K562 treated with DMSO at 1 percent for 48 hours (cell line): ENCODE data around the gene OR51E1. TPM values are rescaled to one million over a fixed set of nuclear protein-coding genes. Genes with fewer than 3 reads are reported as not detected.

Experiments
- total RNA-seq: library from RNA; unstranded; fragments of 300-600 nt; gene quantifications from 2 replicates; pipeline ENCODE4 v1.2.3, GENCODE V29; 2022; ENCODE audit warnings: low replicate concordance; ENCODE audit errors: extremely low read depth

The OR51E1 gene, protein sequence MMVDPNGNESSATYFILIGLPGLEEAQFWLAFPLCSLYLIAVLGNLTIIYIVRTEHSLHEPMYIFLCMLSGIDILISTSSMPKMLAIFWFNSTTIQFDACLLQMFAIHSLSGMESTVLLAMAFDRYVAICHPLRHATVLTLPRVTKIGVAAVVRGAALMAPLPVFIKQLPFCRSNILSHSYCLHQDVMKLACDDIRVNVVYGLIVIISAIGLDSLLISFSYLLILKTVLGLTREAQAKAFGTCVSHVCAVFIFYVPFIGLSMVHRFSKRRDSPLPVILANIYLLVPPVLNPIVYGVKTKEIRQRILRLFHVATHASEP
- not detected in 2 replicates for total RNA-seq

DNA sequence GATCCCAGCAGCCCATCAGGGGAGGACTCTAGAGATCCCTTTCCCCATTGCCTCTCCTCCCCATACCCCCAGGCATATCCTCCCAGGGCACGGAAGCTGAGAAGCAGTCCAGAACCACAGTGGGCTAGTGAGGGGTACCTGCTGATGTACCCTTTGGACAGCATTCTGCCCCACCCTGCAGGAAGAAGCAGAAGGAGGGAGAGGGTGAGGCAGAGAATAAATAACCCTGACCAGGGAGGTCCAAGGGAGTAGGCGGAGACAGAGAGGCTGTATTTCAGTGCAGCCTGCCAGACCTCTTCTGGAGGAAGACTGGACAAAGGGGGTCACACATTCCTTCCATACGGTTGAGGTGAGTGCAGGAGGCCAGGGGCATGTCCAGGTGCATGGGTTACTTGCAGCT, at the start of gene OR51E1:
TSS of gene OR51E1 (plus strand) at position 301 of the 400 bp plus-strand sequence. CDS start 8,545 bp downstream, outside the sequence.

DNA sequence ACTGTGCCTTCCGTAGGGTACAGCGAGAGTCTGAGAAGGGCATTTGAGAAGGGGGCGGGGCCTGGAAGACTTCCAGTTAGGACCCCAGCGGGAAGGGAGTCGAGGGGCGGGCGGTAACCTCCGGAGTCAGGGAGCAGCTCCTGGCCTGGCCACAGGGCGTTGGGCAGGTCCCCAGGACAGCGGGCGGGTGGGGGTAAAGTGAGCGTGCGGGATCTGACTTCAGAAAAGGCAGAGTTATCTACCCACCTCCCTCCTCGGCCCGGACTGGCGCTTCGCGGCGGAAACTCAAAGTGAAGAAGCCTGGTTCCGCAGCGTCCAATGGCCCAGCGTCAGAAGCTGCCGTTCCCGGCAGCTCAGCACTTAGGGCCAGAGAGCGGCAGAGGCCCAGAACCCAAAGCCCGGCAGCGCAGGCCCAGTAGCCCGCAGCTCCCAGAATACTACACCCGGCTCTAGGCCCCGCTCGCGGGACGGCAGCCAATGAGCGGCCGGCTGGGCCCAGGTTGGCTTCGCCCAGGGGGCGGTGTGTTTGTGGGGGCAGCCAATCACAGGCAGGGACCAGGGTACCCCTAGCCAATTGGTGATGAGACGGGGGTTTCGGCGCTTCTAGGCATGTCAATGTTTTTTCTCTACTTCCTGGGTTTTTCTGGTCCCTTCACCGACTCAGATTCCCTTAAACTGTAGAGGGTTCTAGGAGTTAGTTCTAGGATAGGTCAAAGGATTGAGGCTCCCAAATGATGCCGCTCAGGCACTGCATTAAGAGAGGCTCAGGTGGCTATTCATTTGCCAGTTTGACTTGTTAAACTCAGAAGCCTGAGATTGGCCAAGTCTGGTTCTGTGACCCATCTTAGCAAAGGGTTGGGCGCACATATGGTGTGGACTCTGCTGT, 35.8 kb upstream of the OR51E1 start, which contains the start of gene TRIM68:
TSS of gene TRIM68 (minus strand) at position 451 of the 886 bp plus-strand sequence. CDS start 2,727 bp downstream, outside the sequence.

DNA sequence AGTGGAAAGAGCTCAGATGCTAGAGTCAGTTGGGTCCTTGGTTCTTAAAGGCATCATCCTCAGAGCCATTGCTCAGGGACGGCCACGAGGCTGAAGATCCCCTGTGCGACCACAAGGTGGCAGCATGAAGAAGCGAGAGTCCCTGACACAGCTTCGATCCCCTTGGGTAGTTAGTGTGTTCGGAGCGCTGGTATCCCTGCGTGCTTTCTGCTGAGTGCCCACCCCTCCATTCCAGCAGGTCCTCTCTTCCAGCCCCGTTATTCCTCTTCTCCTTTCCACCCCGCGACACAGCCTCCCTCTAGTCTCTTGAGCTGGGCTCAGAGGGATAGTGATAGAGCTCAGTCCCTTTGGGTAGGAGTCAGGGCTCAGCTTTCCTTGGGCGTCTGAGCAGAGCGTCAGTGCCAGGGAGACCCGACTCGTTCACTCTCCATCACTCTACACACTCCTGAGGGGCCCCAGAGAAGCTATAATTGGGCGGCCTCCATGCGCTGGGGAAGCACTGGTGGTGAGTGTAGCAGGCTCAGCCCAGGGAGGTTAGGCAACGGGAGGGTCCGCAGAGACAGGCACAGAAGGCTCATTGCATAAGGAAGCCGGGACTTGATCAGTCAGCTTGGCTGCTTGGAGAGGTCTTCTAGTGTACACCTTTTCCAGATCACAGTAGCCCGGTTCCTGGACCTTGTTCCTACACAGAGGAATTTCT, 6.7 kb upstream of the OR51E1 start, which contains the start of gene OR51D1:
TSS of gene OR51D1 (plus strand) at position 516 of the 700 bp plus-strand sequence. CDS start 2,314 bp downstream, outside the sequence.

DNA sequence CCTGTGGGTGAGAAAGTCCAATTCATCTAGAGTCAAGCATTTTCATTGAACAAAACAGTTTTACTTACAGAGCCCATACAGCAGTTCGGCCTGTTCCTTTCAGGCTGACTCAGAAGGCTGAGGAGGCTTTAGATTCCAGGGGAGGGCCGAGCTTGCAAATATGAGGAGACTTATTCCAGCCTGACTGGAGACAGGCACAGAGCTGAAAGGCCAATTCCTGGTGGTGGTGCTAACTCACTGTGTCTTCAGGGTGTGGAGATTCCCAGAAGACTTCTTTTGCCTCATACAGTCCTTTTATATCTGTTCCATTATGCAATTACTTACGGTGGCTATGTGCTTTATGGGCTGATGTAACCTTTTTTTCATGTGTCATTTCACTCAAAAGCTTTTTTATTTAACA, 53.8 kb downstream of the OR51E1 start, which contains the start of gene OR51E2:
TSS of gene OR51E2 (minus strand) at position 269 of the 400 bp plus-strand sequence. CDS start 15,142 bp downstream, outside the sequence.

DNA sequence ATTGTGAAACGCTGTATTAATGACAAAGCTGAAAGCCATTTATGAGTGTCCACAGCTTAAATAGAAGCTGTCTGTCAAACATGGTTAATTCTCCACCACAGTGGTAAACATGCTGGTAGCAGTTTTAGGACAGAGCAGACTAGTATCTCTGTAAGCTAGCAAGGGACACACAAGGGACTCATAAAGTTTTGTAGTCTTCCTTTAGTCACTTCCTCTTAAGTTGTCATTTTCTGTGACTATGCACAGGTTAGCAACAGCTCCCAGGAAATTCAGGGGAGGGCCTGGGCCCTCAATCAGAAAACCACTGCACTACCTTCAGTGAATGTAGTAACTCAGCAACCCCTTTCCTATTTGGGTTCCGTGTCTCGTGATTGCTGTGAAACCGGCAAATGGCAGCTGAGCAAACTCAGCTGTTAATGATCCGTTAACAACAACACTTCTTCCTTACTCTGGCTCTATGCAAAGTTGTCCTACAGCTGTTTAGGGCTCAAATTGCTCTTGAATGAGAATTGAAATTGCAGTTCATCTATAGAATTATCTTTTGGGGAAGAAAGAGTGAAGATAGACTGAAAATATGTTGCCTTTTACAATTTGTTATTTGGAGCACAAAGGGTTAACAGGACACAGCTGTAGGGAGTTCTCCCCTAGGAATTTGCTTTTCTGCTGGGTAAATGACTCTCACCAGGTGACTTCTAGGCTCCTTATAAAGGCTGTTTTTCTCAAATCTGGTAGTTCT, 60.4 kb downstream of the OR51E1 start, which contains the start of gene MMP26:
TSS of gene MMP26 (plus strand) at position 731 of the 736 bp plus-strand sequence.

Other genes starting within 250 kb of the OR51E1 start
- gene OR52K2, start 194.7 kb upstream of the OR51E1 start, total RNA-seq: not detected in 2 replicates
- gene OR52K1, start 161.3 kb upstream of the OR51E1 start, total RNA-seq: not detected in 2 replicates
- gene OR52M1, start 98.8 kb upstream of the OR51E1 start, total RNA-seq: not detected in 2 replicates
- not detected in 2 replicates for gene OR52I2, start 62.2 kb upstream of the OR51E1 start, total RNA-seq
- not detected in 2 replicates for gene OR52I1, start 49.9 kb upstream of the OR51E1 start, total RNA-seq
- gene TRIM68, start 35.8 kb upstream of the OR51E1 start, total RNA-seq: not detected in 2 replicates
- not detected in 2 replicates for gene OR51D1, start 6.5 kb upstream of the OR51E1 start, total RNA-seq
- not detected in 2 replicates for gene OR51E2, start 53.9 kb downstream of the OR51E1 start, total RNA-seq
- gene MMP26, start 60.8 kb downstream of the OR51E1 start, total RNA-seq: not detected in 2 replicates
- gene OR51F1, start 126.0 kb downstream of the OR51E1 start, total RNA-seq: not detected in 2 replicates
- gene OR52R1, start 160.4 kb downstream of the OR51E1 start, total RNA-seq: not detected in 2 replicates
- not detected in 2 replicates for gene OR51F2, start 177.3 kb downstream of the OR51E1 start, total RNA-seq
- not detected in 2 replicates for gene OR51S1, start 205.2 kb downstream of the OR51E1 start, total RNA-seq
- not detected in 2 replicates for gene OR51T1, start 237.9 kb downstream of the OR51E1 start, total RNA-seq